ENCODE results near the gene IPP. TPM values are rescaled to one million over a fixed set of nuclear protein-coding genes. Genes with fewer than 3 reads are reported as not detected.
"Not testable (repeated sequence)": the region's sequence is repeated elsewhere in the genome, so short reads cannot be mapped to it uniquely, and the experiment has no call there.

Gene IPP
- total RNA-seq, 4 donors from 2014 or later, result 5.6 to 11.7 (median 7.1) TPM

- Histone ChIP-seq H3K36me3 (no peaks in the 10 kb centered on the region), H3K27me3 (no peaks in the 10 kb centered on the region), H3K27ac (no peak overlapping the region), H3K4me1 (no peaks in the 10 kb centered on the region), H3K4me3 (no peak overlapping the region), H3K9me3 (no peaks in the 10 kb centered on the region)
- intact Hi-C loops (cut with DNase I; ENCODE audit: low total_unique reads) (no loop called here), in situ Hi-C loops (cut with MboI; ENCODE audit: low sequenced_read_pairs in 4 of 4) (no loop called here)
- TF ChIP-seq CTCF (IDR thresholded peaks at IDR 0.05 in 4 of 5, conservative IDR thresholded peaks at IDR 0.05 in 1 of 5), result no peak
- TF ChIP-seq POLR2A (IDR thresholded peaks at IDR 0.05), result no peak
- DNase-seq, result no peak
- no peak for ATAC-seq
Measured at GRCh38 chr1:45721207-45721606, 29.2 kb downstream of the IPP start.

DNA sequence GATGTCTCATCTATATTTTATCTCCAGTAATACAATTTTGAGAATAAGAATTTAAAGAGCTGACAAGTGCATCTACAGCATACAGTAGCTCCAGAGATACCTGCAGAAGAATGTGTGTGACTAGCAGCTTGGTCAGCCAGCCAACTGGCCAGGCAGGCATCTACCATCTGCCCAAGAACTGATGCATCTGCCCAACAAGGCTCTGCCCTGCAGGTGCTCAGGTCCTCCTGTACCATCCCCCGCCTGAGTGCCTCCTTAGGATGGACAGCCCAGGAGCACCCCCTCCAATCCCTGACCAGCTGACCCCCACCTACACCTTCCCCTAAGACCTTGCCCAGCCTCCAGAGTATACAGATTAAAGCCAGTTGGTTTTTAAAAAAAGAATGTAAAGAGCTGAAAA lies 32.2 kb downstream of the IPP start:
- Histone ChIP-seq H3K27me3 (no peaks in the 10 kb centered on the region), H3K4me3 (no peak overlapping the region), H3K36me3 (peaks cover 5 to 8% of the 10 kb centered on the region in 2 donors), H3K4me1 (no peaks in the 10 kb centered on the region), H3K9me3 (no peaks in the 10 kb centered on the region), H3K27ac (no peak overlapping the region)
- in situ Hi-C loops (cut with MboI; ENCODE audit: low sequenced_read_pairs in 4 of 4) (no loop called here), intact Hi-C loops (cut with DNase I; ENCODE audit: low total_unique reads) (no loop called here)
- TF ChIP-seq POLR2A (IDR thresholded peaks at IDR 0.05), result no peak
- no peak for TF ChIP-seq CTCF (IDR thresholded peaks at IDR 0.05 in 4 of 5, conservative IDR thresholded peaks at IDR 0.05 in 1 of 5)
- ATAC-seq, result no peak
- DNase-seq, result no peak

DNA sequence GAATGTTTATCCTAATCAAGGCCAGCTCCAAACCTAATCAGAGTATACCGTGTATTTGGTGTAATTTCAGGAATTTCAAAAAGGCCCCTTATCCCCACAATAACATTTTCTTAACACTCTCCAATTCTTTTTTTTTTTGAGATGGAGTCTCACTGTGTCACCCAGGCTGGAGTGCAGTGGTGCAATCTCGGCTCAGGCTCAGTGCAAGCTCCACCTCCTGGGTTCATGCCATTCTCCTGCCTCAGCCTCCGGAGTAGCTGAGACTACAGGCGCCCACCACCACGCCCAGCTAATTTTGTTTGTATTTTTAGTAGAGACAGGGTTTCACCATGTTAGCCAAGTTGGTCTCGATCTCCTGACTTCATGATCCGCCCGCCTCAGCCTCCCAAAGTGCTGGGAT lies 33.1 kb downstream of the IPP start:
- DNase-seq, result not testable (repeated sequence)

GRCh38 chr1:45716700-45717099 lies 33.8 kb downstream of the IPP start:
- Histone ChIP-seq H3K36me3 (peaks cover 5 to 11% of the 10 kb centered on the region in 2 donors), H3K4me1 (no peaks in the 10 kb centered on the region), H3K4me3 (no peak overlapping the region), H3K27me3 (no peaks in the 10 kb centered on the region), H3K27ac (no peak overlapping the region), H3K9me3 (no peaks in the 10 kb centered on the region)
- TF ChIP-seq POLR2A (IDR thresholded peaks at IDR 0.05), result no peak
- no peak for TF ChIP-seq CTCF (IDR thresholded peaks at IDR 0.05 in 4 of 5, conservative IDR thresholded peaks at IDR 0.05 in 1 of 5)
- intact Hi-C loops (cut with DNase I; ENCODE audit: low total_unique reads), result no loop called here
- in situ Hi-C loops (cut with MboI; ENCODE audit: low sequenced_read_pairs in 4 of 4), result no loop called here
- ATAC-seq, result no peak
- DNase-seq, result no peak

More for the DNA sequence above, 33.1 kb downstream of the IPP start:
- H3K27me3 ChIP-seq; H3K9me3 ChIP-seq; H3K4me1 ChIP-seq; in situ Hi-C loops (cut with MboI; ENCODE audit: low sequenced_read_pairs in 4 of 4); intact Hi-C loops (cut with DNase I; ENCODE audit: low total_unique reads); H3K4me3 ChIP-seq; ATAC-seq; H3K27ac ChIP-seq; H3K36me3 ChIP-seq: not testable (repeated sequence)

DNA sequence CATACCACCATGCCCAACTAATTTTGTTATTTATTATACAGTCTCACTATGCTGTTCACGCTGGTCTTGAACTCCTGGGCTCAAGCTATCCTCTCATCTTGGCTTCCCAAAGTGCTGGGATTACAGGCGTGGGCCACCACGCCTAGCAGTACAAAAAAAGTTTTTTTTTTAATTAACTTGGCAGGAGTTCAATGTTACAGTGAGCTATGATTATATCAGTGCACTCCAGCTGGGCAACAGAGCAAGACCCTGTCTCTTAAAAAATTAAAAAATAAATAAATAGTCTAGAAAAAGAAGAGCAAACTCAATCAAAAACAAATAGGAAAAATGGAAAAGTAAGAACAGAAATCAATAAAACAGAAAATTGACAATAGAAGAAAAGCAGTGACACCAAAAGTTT lies 36.7 kb downstream of the IPP start:
- H3K9me3 ChIP-seq, result no peaks in the 10 kb centered on the region
- no peak overlapping the region for H3K27ac ChIP-seq
- H3K4me3 ChIP-seq, result no peak overlapping the region
- ATAC-seq (no peak), DNase-seq (no peak)
- H3K36me3 ChIP-seq, result peaks cover 5 to 20% of the 10 kb centered on the region in 2 donors
- in situ Hi-C loops (cut with MboI; ENCODE audit: low sequenced_read_pairs in 4 of 4) (no loop called here), intact Hi-C loops (cut with DNase I; ENCODE audit: low total_unique reads) (no loop called here)
- no peaks in the 10 kb centered on the region for H3K4me1 ChIP-seq
- TF ChIP-seq POLR2A (IDR thresholded peaks at IDR 0.05) (no peak), CTCF (IDR thresholded peaks at IDR 0.05 in 4 of 5, conservative IDR thresholded peaks at IDR 0.05 in 1 of 5) (no peak)
- no peaks in the 10 kb centered on the region for H3K27me3 ChIP-seq

Data from gastrocnemius medialis (tissue), 4 donors.